Myometrial cell (primary cell): ENCODE measurements around the gene TTLL13. TPM values are rescaled to one million over a fixed set of nuclear protein-coding genes. Genes with fewer than 3 reads are reported as not detected.

ENCODE experiments used
- total RNA-seq: library from RNA; depleted of rRNA; stranded (reverse); fragments of >200 nt; gene quantifications from 2 replicates; pipeline ENCODE4 v1.2.3, GENCODE V29; 2015

TTLL13 gene
- not detected in 2 replicates for total RNA-seq

DNA sequence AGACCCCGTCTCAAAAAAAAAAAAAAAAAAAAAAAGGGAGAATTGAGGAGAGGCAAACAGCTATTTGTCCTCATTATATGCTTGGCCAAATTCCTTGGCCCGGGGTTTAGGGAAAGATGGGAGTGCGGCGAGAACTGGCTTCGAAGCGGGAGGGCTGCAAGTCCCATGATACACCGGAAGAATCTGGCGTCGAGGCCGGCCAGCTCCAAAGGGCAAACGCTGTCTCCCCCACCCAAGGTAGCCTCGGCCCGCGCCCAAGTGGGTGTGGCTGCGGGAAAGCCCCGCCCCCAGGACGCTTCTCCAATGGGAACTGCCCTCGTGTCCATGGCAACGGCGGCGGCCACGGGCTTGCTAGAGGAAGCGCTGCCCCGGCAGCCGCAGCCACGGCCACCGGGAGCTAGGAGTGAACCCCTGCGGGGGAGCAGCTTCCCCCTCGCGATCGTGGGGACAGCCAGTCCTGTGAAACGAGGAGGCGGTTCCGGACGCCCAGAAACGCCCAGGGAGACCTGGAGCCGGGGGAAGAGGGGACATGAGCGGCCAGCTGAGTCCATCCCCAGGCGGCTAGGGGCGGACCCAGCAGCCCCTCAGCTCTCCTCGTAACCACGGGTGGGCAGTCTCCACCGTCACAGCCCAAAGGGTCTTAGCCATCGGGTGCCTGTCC lies at the start of gene TTLL13:
Gene TTLL13 (plus strand): TSS at position 354 of the 661 bp plus-strand sequence. CDS start 1,075 bp downstream, outside the sequence.

GRCh38 chr15:90201130-90201943 lies 48.0 kb upstream of the TTLL13 start, which contains the start of gene SEMA4B:
Gene SEMA4B, plus strand, starts transcription at chr15:90201330. Its CDS starts 249 bp downstream, at chr15:90201579.

GRCh38 chr15:90233387-90234095 lies 15.8 kb upstream of the TTLL13 start, which contains the start of gene CIB1:
Gene CIB1, minus strand, starts transcription at chr15:90233941. Its CDS starts 56 bp downstream, at chr15:90233885.

DNA sequence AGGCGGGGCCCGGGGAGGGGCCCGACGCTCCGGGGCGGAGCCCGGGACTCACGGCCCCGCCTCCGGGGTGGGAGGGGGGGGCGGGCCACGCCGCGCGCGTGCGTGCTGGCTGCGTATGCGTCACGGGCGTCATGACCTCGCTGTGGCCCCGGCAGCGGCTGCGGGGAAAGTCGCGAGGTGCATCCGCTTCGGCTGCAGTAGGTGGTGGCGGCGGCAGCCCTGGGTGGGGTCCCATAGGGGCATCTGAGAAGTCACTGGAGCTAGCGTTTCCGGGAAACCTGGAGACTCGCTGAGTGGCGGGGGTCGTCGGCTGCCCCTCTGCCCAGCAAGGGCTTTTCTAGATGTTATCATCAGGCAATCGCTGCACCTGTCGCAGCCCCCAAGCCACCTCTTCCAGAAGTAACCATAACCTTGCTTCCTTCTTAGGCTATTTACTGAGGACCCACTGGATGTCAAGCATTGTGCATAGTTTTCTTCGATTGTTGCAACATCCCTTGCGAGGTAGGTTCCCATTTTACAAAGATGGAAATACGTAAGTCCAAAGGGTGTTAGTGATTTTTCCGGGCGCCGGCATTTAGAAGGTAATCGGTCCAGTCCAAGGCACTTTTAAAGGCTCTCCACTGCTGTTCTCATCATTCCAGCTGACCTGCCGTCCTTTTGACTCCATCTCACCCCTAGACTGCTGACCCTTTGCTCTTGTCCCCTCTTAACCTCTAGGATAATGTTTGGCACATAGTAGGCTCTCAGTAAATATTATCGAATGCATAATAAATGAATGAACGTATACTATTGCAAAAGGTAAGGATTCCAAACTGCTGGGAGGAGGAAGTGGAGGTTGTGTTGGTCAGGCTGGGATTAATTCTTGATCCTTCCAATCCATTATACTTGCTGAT lies 15.0 kb upstream of the TTLL13 start, which contains the start of gene GDPGP1:
Gene GDPGP1 (plus strand): TSS at position 114 of the 893 bp plus-strand sequence. CDS start 6,700 bp downstream, outside the sequence.

DNA sequence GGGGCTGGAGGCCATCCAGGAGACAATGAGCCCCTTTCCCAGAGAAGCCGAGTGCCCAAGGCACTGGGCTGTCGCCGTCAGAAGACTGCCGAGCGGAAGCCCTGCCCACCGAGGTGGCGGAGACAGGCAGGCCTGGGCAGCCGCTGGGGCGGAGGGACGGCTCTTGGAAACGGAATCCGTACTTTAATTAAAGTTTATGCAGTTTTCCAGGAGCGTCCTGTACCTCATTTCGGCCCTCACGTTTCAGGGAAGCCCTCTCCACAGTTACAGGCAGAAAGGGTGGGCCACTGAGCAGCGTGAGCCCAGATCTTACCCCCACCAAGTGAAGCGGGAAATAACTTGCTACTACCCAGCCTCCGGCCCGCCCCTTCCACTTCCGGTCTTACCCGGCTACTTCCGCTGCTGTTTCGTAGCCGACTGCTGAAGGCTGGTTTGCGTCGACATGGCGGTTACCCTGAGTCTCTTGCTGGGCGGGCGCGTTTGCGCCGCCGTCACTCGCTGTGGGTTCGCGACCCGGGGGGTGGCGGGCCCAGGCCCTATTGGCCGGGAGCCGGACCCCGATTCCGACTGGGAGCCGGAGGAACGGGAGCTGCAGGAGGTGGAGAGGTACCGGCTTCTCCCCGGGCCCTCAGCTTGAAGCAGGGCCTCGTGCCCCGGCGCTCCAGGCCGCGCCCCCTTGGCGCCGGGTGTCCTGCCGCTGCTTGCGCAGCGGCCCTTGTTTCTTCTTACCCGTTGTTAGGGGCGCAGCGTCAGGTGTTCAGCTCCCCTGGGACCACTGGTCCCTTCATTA lies 16.1 kb downstream of the TTLL13 start, which contains the start of gene NGRN:
Gene NGRN (plus strand): TSS at position 402 of the 790 bp plus-strand sequence. CDS start 41 bp downstream, at position 443.

Other genes with a start within 250 kb of the TTLL13 start
- 8.1 and 8.9 TPM in 2 replicates for gene ZNF710, start 248.2 kb upstream of the TTLL13 start, total RNA-seq
- gene IDH2, start 147.1 kb upstream of the TTLL13 start, total RNA-seq = 61.5 and 76.1 TPM in 2 replicates
- gene SEMA4B, start 48.2 kb upstream of the TTLL13 start, total RNA-seq = 13.8 and 19.3 TPM in 2 replicates
- 47.1 and 57.7 TPM in 2 replicates for gene CIB1, start 15.6 kb upstream of the TTLL13 start, total RNA-seq
- 1.2 and 2.3 TPM in 2 replicates for gene GDPGP1, start 15.3 kb upstream of the TTLL13 start, total RNA-seq
- 65.2 and 72.8 TPM in 2 replicates for gene NGRN, start 16.1 kb downstream of the TTLL13 start, total RNA-seq
- 0.18 and 0.29 TPM in 2 replicates for gene ZNF774, start 102.7 kb downstream of the TTLL13 start, total RNA-seq
- 148 and 188 TPM in 2 replicates for gene IQGAP1, start 138.7 kb downstream of the TTLL13 start, total RNA-seq